ENCODE measurements around the gene RASD2.

Gene RASD2

GRCh38 chr22:35539910-35540594, 579 bp upstream of the RASD2 start:
- CTCF ChIA-PET, result interaction anchor here (0.7 kb wide), 1 partner anchor 10 kb away, joined by 3 read pairs; no protein-coding TSS in a partner anchor

GRCh38 chr22:35541254-35541748, 670 bp downstream of the RASD2 start:
- no peak for DNase-seq (ENCODE audit: low spot score)
- TF ChIP-seq CTCF (conservative IDR thresholded peaks at IDR 0.05; ENCODE audit: low read depth), result no peak
- ChIA-PET CTCF (no interaction called here), POLR2A (ENCODE audit: low non-redundant PET) (no interaction called here)
- H3K27ac ChIP-seq, result no peak overlapping the region

More at GRCh38 chr22:35539910-35540594, 579 bp upstream of the RASD2 start:
- peak overlapping the region; percentile 11; the same call in 1 of the 2 replicates for H3K27ac ChIP-seq
- TF ChIP-seq CTCF (conservative IDR thresholded peaks at IDR 0.05; ENCODE audit: low read depth), result no peak
- DNase-seq (ENCODE audit: low spot score), result peak; percentile 44
- POLR2A ChIA-PET (ENCODE audit: low non-redundant PET), result no interaction called here

GRCh38 chr22:35542157-35542938, 1.7 kb downstream of the RASD2 start:
- no peak for DNase-seq (ENCODE audit: low spot score)
- POLR2A ChIA-PET (ENCODE audit: low non-redundant PET), result no interaction called here
- no peak for TF ChIP-seq CTCF (conservative IDR thresholded peaks at IDR 0.05; ENCODE audit: low read depth)
- CTCF ChIA-PET, result interaction anchor here (0.8 kb wide), 1 partner anchor 15 kb away, joined by 3 read pairs; no protein-coding TSS in a partner anchor
- H3K27ac ChIP-seq, result no peak overlapping the region

GRCh38 chr22:35542939-35543516, 2.4 kb downstream of the RASD2 start:
- POLR2A ChIA-PET (ENCODE audit: low non-redundant PET), result no interaction called here
- no peak for DNase-seq (ENCODE audit: low spot score)
- CTCF ChIA-PET, result interaction anchor here (0.8 kb wide), 1 partner anchor 15 kb away, joined by 3 read pairs; no protein-coding TSS in a partner anchor
- TF ChIP-seq CTCF (conservative IDR thresholded peaks at IDR 0.05; ENCODE audit: low read depth), result no peak
- H3K27ac ChIP-seq, result no peak overlapping the region

DNA sequence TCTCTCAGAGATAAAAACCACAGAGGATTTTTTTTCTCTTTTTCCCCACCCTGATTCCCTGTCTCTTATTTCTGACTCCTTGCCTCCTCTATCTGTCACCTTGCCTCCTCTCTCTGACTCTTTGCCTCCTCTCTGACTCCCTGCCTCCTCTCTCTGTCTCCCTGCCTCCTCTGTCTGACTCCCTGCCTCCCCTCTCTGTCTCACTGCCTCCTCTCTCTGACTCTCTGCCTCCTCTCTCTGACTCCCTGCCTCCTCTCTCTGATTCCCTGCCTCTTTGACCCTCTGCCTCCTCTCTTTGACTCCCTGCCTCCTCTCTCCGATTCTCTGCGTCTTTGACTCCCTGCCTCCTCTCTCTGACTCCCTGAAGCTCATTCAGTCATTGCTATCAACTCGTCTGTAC, 3.1 kb downstream of the RASD2 start:
- no peak for DNase-seq (ENCODE audit: low spot score)
- TF ChIP-seq CTCF (conservative IDR thresholded peaks at IDR 0.05; ENCODE audit: low read depth), result no peak
- H3K27ac ChIP-seq, result no peak overlapping the region
- POLR2A ChIA-PET (ENCODE audit: low non-redundant PET), result no interaction called here
- CTCF ChIA-PET, result no interaction called here

DNA sequence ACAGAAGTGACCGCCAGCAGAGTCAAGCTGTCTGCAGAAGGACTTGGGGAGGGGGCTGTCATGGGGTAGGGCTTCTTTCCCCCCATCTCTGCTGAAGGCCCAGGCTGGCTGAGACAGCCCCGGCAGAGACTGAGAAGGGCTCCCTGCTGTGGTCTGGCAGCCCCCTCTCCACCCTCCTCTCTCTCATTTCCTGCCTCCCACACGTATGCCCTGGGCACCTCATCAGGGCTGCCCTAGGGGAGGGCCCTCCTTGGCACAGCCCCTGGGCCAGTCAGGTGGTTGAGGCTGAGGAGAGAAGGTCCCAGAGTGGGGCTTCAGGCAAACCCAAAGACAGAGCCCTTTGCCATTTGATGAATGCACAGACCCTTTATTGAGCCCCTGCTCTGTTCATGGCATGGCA, 3.6 kb downstream of the RASD2 start:
- ChIA-PET CTCF (no interaction called here), POLR2A (ENCODE audit: low non-redundant PET) (no interaction called here)
- DNase-seq (ENCODE audit: low spot score), result no peak
- no peak overlapping the region for H3K27ac ChIP-seq
- TF ChIP-seq CTCF (conservative IDR thresholded peaks at IDR 0.05; ENCODE audit: low read depth), result no peak
